ENCODE data around the gene S100A13.

- TF ChIP-seq CTCF (IDR thresholded peaks at IDR 0.05), result no peak
- no peak for TF ChIP-seq POLR2AphosphoS5 (IDR thresholded peaks at IDR 0.05; ENCODE audit: low read depth, low read length)
- no peak for TF ChIP-seq TCF7L2 (IDR thresholded peaks at IDR 0.05; ENCODE audit: low read depth, low read length)
- no peak for TF ChIP-seq REST (IDR thresholded peaks at IDR 0.05; ENCODE audit: insufficient read depth in 1 of 2, low read depth in 2 of 2, low read length in 1 of 2)
Measured at GRCh38 chr1:153570874-153571273, 56.4 kb downstream of the S100A13 start.

All from Panc1 (cell line).